Stimulated activated CD8-positive, alpha-beta memory T cell treated with anti-CD3 and anti-CD28 coated beads, Interleukin-4, amount 100 ng/mL, for 1 hour (primary cell): ENCODE data around the gene B4GALT5.

Experiments used
- DNase-seq, 2 donors: peaks; one replicate each; pipeline ENCODE4 v3.0.0-alpha.2; 2020; ENCODE audit warnings: low read depth in 2 of 2, low spot score in 1 of 2

B4GALT5 gene

DNA sequence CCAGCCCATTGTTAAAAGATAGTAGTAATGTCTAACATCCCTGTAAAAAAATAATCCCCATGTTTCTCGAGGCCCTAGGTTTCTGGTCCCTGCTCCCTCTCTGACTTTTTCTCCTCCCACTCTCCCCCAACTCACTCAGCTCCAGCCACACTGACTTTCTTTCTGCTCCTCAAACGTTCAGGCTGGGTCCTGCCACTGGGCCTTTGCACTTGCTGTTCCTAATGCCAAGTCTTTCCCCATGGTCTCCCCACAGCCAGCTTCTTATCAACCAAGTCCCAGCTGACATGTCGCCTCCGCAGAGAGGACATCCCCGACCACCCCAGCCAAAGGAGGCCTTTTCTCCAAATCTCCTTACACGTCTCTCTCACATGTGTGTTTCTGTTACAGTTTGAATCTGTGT lies 123.9 kb downstream of the B4GALT5 start:
- no peak for DNase-seq

DNA sequence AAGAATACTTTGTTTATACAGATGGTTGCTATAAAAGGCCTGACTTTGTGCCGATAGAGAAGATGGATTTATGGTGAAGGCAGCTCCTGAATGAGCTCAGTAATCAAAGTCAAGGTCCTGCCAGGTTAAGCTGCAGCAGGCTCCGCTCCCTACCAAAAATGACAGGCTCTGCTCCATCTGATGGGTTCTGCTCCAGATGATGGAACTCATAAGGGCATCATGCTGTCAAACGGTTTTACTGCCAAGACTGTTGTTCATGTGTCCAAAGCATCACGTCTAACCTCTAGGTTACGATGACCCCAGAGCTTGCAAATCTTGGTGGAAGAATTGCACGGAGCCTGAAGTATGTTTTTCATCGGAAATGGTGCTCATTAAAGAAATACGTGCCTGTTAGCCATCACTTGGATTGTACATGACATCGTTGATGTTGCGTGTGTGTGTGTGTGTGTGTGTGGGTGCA lies 126.5 kb downstream of the B4GALT5 start:
- no peak for DNase-seq

DNA sequence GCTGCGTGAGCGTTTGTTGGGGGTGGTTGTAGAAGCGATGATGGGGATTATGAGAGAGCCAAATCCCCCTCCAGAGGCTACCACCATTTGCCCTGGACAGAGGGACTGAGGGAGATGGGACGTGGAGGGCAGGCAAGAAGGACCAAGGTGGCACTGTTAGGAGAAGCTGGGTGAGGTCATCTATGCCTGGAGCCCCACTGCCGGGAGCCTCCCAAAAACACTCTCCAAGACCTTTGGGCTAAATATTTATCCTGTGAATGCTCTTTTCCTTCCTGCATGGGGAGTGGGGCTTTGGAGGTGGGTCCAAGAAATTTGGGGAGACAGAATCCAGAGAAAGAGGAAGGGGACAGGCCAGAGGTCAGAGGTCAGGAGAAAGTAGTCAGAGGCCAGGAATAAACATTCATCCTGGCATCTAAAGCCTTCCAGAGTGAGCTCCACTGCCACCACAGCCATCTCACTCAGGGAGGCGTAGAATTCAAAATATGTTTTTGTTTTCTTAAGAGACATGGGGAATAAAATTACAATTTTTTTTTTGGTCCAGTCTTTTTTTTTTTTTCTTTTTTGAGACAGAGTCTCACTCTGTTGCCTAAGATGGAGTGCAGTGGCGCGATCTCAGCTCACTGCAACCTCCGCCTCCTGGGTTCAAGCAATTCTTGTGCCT lies 128.0 kb downstream of the B4GALT5 start:
- DNase-seq: no peak

DNA sequence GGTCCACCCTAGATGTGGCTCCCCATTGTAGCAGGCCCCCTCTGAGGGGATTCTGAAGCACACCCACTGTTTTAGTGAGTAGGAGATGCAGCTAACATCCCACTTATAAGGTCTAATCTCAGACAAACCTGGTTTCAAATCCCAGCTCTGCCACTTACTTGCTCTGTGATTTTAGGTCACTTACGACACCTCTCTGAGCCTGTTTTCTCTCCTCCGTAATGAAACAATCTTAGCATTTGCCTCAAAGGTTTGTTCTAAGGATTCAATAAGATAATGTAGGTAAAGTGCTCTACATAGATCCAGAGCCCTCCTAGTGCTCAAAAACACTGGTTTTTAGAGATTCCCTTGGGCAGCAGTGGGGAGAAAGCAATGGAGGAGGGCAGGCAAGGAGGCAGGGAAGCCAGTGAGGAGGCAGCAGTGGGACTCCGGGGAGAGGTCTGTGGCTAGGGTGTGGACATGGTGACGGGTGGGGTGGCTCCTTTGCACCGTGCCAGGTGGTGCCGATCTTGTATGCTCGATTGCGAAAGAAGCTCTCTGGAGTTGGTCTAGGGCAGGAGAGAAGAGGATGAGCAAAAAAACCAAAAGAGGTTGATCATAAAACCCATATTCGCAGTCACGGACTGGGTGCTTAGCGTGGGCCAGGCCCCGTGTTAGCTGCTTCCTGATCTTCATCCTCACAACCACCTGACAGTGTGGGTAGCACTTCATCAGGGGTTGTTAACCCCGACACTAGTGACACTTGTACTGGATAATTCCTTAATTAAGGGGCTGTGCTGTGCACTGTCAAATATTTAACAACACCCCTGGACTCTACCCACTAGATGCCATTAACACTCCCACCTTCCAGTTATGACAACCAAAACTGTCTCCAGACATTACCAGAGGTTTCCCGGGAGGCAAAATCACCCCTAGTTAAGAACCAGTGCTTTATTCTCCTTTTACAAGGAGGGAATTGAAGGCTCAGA lies 129.0 kb downstream of the B4GALT5 start:
- DNase-seq: no peak

DNA sequence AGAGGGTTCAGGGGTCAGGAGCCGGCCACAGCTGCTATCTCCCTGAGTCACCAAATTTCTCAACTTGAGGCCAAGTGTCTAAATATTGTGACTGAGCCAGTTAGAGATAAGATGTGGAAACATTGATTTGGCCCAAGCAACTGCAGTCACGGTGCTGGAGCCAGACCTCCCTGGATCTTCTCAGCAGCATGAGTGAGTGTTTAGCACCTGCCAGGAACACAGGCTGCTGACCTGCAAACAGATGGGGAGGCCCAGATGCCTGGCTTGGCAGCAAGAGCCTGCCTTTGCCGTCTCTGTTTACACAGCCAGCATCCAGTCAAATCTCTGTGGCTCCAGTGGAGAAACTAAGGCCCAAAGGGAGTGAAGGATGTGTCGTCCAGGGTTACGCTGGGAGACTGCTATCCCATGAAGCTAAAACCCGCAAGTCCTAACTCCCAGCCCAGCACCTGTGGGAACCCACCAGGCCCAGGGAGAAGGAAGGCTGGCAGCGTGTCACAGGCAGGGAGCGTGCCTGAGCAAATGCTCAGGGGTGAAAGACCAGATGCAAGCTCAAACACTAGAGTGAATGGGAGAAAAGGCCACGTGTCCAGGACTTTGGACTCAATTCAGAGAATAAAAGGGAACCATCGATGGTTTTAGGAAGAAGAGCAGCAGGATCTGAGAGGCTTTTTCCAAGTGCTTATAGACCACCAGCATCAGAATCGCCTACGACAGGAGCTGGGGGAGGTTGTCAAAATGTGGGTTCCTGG lies 129.8 kb downstream of the B4GALT5 start:
- no peak for DNase-seq

DNA sequence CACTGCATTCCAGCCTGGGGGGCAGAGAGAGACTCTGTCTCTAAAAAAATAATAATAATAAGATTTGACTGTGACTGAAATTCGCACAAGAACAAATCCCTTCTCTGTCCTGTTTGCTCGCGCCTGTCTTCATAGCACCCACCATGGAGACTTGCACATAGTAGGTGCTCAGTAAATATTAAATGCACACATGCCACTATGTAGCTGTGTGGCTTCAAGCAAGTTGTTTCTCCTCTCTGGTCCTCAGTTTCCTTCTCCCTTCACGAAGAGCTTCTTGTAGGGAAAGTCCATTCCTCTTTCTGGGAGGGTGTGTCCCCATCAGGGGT lies 130.4 kb downstream of the B4GALT5 start:
- DNase-seq: no peak
